ENCODE data around the gene NACC2.

NACC2 gene

DNA sequence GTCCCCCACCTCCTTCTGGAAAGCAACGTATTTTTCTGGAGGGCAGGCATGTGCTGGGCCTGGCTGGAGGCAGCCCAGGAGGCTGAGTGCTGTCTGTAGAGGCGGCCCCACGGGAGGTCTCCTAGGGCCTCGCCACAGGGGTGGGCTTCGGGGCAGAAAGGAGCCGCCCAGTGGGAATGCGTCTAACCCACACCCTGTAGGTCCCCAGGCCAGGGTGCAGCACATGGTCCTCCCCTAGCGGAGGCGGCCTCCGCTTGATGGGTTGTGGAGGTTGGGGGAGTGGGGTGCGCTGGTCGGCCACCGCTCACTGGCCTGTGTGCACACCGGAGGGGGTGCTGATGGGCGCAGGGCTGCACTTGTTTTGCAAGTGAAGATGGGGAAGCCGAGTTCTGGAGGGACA lies 85.6 kb downstream of the NACC2 start:
- DNase-seq, result no peak

DNA sequence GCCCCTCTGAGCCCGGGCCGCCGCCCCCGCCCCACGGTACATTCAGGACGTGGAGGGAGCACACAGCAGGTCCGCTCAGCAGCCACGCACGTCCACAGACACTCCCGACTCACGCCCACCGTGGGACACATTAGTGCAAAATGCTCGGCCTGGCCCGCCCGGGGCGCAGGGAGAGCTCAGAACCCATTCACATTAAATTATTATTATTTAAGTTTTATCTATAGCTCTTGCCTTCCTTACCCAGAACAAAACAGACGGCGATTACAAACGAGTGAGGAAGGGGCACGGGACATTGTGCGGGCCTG lies 86.4 kb downstream of the NACC2 start:
- DNase-seq, result no peak

DNA sequence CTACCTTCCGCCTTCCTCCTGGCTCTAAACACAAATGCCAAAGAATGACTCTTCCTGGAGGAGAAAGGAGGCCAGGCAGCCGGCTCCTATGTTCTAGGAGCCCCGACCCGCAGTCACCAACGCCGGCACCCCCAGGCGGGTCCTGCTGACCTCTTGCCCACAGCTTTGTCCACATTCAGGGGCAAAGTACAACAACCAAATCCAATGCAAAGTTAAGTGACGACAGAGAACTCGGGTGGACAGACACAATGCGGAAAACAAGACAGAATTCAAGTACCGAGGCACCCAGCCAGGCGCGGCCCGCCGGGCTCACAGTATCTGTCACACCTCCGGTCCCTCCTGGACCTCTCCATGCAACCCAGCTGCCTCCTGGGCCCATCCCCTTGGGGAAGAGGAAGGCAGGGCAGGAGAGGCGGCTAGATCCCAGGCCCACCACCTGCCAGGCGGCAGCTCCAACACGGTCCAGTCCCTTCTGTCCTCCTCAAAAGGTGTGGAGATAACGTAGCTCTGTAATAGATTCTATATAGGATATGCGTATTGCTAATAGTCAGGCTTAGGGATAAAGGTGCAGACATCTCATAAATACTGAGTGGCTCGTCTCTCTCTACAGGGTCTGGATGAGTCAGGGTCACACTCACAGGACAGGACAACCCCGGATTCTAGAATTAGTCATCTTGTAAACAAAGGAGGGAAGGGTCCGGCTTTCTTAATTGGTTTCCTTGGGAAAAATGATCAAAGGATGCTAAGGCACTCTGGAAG lies 87.0 kb downstream of the NACC2 start:
- DNase-seq, result peak; percentile 44

DNA sequence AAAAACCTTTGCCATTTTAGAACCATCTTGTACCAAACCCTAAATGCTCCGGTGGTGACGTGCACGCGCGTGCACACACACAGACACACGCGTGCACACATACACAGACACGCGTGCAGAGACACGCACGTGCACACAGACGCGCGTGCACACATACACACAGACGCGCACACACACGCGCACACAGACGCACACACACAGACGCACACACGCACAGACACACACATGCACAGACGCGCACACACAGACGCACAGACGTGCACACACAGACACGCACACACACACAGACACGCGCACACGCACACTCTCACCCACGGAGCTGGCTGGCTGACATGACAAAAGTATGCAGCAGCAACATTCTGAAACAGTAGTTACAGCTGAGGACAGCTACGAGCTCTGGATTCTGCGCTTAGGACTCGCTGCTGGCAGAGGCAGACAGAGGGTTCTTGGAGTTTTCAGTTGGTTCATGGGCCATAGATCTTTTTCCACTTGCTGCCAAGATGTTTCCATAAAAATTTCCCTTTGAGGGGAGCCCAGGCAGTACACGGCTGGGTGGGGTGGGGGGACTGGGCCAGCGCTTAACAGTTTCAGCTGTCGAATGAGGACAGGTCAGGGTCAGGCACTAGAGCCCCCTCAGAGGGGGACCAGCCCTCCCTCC lies 87.7 kb downstream of the NACC2 start:
- no peak for DNase-seq

DNA sequence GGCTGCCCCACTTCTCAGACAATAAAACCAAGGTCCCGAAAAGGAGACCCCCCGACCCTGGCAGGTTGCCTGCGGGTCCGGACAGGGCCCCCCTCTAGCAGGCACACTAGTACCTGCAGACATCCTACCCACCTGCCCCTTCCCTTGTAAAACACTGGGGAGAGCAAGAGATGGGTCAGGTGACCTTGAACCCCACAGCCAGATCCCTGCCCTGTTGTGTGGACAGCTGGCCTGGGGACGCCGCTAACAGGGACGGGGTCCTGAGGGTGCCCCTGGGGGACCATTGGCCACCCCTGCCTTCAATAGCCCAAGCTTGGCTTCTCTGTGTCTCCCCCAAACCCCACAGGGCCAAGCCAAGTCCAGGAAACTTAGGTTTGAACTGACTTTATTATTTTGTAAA lies 88.9 kb downstream of the NACC2 start:
- DNase-seq, result no peak

DNA sequence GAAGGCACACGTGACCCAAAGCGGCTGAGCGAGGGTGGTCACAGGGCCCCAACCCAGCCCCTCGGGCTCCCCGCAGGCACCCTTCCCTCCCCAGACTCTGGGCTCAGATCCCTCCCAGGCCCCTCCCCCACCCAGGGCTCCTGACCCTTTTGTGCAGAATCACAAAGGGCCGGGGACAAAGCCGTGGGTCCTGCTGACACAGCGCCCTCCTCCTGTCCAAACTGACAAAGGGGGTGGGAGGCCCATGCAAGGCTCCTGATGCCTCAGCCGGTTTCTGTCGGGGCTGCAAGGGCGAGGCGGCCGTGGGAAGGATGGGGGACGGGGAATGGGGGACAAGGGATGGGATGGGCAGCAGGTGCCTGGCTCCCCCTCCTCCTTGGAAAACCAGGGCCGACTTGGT lies 90.4 kb downstream of the NACC2 start:
- DNase-seq, result no peak

DNA sequence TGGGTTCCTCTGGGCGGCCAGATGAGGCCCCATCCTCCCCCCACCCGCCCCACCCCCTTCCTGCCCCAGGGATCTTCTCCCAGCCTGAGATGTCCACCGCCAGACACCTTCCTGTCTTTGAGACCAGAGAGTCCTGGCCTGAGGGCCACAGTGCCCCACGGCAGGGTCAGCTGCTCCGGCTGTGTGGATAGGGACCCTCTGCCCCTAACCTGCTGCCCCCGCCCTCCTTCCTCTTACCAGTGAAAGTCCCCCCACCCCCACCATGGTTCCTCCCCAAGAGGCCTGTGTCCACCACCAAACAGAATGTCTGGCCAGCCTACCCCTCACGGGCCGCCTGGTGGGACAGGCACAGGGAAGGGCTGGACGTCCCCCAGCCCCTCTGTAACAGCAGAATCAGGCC lies 90.9 kb downstream of the NACC2 start:
- DNase-seq, result no peak

DNA sequence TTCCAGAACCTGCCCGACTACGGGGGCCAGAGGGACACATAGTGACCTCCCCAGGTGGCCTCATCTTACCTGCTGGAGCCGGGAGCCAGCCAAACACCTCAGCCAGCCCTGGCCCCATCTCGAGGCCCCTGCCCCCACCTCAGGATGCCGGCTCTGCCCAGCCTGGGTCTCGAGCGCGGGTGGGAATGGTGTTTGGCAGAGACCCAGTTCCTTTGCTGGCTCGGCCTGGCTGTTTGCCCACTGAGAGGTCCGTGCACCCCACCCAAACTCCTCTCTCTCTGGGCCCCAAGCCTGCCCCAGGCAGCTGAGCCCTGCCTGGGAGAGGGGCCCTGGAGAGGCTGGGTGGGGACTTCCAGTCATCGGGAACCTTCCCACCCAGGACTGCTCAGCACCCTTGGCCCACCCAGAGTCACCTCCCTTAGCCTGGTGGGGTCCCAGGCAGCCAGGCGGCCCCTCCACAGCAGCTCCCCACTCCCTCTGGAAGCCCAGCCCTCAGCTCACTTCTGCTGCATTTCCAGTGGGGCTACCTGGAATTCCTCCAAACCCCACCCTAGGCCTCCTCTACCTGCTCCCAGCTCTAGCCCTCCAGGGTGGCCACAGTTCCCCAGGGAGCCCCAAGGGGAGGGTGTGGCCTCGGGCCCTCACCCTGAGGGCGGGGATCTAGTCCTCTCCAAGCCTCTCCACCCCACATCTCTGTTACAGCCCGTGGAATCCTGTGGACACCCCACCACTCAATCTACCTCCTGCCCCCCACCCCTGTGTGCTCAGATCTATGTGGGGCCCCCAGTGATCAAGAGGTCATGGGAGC lies 91.5 kb downstream of the NACC2 start:
- no peak for DNase-seq

DNA sequence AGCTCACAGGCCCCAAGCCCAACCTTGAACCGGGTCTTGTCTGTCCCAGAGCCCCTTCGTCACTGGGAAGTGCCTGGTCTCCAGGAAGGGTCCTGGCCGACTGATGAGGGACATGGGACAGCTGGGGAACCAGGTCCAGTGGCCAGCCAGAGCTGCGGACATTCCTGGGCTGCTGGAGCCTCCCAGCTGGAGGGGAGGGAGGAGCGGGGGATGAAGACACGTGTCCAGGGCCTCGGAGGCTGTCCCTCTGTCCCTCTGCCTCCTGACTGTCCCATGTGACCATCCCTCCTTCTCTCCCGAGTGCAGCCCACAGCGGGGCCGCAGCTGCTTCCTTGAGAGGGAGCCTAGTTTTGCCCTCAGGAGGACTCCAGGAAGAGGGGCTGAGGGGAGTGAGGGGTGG lies 92.2 kb downstream of the NACC2 start:
- DNase-seq, result no peak

DNA sequence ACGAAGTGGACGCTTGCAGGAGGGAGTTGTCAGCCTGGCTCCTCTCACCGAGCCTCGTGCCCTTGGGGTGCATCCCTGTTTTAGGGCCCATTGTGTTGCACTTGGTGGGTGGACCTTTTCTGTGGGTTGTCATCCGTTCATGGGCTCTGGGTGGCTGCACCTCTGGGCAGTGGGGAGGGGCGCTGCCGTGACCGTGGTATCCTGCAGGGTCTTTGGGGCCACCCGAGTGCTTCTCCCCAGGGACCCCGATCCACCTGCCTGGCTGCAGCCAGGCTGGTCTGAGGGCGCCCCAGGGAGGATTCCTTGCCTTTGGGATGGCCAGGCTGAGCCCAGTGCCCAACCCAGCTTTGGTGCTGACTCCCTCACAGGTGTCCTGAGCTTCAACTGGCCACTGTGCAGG lies 92.9 kb downstream of the NACC2 start:
- DNase-seq, result no peak

DNA sequence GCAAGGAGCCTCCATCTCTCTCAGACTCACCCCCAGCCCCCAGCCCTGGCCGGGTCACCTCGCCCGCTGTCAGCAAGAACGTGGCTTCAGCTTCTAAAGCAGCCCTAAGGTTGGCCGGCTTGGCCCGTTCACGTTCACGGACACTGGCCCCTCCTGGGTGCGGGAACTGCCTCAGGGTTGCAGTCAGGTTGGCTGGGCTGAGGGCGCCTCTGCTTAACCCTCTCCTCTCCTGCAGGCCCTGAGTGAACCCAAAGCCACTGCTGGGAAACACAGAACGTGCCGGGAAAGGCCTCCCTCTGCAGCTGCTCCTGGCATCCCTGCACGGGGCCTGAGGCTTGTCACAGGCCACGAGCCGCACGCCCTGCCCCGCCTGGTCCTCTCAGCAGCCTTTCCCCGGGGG lies 93.9 kb downstream of the NACC2 start:
- no peak for DNase-seq

DNA sequence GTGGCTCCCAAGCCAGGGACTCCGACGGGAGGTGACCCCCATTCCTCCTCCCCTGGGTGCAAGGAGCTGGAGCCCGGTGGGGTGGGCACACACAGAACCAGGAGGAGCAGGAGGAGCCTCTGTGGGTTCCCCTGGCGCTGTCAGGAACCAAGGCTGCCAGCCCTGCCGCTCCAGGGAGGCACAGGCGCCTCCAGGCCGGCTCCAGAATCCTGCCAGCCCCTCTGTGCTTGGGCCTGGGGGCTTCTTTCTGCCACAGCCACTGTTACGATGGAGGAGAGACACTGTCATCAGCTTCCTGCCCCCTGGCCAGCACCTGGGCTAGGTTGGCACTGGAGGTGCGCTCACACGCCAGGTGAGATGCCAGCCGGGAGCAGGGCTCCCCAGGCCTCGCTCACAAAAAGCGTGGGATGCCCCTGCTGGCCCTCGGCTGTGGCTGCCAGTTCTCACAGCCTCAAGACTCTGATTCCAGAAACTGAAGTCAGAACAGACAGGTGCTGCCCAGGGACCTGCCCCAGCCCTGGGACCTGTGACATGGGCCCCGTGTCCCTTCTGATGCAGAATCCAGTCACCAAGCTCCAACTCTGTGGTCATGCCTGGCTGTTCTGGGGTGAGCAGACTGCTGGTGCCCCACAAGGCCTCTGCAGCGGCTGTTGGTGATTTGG lies 96.5 kb downstream of the NACC2 start:
- no peak for DNase-seq

DNA sequence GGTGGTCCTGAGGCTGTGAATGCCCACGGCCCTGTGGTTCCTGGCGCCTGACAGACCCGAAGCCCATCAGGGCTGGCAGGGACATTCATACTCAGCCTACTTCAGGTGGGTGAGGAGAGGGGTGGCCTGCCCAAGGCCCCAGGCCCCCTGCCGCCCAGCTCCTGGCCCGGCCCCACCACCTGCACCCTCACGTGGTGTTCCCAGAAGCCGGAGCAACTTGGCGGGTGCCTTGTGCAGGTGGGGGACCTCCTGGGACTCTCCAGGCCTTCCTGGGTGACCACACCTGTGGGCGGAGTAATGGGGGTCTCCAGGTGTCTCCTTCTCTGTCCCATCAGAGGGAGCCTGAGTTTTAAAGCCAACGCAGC lies 97.1 kb downstream of the NACC2 start:
- no peak for DNase-seq

DNA sequence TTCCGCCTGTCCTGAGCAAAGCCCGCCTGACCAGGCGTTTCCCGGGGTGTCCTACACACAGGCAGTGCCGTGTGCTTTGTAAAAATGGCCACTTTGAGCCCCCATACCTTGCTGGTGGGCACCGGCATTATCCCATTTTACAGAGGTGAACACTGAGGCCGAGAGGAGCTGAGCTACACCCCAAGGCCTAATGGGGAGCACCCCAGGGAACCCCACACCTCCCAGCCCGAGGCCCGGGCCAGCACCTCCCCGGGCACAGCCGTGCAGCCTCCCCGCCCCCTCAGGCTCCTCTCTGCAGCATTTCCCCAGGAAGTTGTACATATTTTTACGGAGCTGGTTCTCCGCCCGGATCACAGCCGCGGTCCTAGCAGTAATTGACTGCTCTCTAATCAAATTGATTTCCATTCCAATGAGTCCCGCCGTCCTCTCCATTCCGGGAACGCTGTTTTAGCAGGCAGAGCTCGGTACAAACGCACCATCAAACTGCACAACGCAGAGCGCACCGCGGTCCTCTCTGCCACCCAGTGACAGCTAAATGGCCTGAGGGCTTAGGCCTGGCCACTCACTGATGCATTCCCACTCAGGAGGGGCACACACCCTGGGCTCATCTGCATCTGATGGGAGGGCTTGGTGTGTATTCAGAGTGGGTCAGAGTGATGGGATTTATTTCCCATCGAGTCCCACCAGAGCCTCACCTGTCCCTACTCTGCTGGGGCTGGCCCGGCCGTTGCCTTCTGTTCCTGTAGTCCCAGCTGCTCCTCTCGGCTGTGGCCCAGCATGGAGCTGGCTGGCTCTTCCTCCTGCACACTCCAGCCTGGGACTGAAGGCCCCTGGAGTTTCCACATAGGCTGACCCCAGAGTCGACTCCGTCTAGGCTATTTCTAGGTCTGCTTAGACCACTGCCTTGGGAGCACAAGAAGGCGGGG lies 97.7 kb downstream of the NACC2 start:
- no peak for DNase-seq

DNA sequence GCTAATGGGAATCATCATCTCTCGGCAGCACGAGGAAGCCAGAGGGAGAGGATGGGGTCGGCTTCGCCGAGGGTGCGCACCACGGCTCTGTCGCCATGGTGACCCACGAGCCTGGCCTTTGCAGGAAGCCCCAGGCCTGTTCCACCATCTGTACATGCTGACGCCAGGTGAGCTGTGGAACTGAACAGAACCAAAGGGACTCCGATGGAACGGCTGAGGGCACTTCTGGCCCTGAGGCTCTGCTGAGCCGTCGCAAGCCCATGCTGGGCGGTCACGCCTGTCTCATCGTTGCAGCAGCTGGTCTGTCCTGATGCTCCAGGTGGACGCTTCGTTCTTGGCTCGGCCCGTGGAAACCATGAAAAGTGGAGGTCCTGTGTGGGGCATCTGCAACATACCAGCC lies 99.3 kb downstream of the NACC2 start:
- DNase-seq, result no peak

DNA sequence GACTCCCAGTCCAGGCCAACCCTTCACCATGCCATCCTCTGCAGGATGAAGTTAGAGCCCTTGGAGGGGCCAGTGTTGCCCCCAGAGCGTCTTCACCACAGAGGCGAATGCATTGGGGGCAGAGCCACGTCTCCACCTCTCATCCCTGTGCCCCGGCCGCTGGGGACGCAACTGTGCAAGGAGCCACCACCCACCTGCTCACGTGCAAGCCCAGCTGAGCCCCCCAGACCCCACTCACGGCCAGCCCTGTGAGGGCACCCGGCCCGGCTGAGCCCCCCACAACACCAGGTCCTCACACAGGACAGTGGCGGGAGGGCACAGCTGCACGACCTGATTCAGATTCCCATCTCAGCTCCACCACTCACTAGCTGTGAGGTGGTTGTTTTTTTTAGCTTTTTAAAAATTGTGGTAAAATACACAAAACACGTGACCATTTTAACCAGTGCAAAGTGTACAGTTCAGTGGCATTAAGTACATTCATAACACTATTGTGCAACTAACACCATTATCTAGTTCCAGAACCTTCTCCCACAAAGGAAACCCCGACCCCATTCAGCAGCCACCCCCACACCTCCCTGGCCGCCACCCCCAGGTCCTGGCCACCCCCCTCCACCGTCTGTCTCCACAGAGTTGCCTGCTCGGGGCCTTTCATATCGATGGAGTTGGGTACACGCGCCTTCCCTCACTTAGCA lies 100.4 kb downstream of the NACC2 start:
- DNase-seq, result no peak

DNA sequence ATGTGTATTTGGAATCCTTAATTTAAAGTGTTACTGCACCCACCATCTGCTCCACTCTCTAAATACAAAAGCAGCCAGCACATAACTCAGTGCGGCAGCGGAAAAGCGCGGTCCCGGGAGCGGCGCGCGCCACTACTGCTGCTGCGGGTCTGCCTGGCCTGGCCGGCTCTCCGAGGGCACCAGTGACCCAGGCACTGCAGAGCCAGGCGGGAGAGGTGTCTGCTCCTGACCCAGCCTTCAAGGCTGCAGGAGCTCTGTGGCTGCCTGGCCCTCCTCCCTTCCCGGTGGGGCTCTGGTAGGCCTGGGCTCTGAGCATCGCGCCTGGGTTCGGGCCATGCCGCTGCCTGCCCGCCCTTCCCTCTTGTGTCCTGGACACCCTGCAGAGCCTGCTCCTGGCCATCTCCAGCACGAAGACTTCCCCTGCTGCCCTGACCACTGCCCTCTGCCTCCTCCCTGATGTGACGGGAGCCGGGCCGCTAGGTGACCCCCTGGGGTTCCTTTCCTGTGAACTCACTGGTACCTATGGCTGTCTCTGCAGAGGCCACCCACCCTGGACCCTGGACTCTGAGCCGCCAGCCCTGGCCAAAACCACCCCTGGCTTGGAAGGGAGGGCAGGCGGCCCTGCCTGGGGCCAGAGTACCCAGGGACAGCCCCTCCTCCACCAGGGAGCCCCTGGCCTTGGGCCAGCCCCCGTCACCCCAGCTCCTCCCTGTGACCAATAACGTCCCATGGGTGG lies 101.2 kb downstream of the NACC2 start:
- no peak for DNase-seq

DNA sequence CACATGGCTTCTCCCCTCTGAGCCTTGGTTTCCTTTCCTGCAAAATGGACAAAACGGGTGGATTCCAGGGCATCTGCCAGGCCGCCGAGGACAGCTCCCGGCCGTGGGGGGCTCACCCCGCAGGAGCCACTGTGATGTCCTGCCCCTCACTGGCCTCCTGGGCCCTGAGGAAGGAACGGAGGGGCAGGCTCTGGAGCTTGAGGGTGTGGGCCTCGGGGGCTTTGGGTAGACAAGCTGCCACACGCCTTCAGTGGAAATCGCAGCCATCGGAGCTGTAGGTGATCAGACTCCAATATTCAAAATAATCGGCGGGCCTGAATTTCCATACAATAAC lies 101.7 kb downstream of the NACC2 start:
- no peak for DNase-seq

DNA sequence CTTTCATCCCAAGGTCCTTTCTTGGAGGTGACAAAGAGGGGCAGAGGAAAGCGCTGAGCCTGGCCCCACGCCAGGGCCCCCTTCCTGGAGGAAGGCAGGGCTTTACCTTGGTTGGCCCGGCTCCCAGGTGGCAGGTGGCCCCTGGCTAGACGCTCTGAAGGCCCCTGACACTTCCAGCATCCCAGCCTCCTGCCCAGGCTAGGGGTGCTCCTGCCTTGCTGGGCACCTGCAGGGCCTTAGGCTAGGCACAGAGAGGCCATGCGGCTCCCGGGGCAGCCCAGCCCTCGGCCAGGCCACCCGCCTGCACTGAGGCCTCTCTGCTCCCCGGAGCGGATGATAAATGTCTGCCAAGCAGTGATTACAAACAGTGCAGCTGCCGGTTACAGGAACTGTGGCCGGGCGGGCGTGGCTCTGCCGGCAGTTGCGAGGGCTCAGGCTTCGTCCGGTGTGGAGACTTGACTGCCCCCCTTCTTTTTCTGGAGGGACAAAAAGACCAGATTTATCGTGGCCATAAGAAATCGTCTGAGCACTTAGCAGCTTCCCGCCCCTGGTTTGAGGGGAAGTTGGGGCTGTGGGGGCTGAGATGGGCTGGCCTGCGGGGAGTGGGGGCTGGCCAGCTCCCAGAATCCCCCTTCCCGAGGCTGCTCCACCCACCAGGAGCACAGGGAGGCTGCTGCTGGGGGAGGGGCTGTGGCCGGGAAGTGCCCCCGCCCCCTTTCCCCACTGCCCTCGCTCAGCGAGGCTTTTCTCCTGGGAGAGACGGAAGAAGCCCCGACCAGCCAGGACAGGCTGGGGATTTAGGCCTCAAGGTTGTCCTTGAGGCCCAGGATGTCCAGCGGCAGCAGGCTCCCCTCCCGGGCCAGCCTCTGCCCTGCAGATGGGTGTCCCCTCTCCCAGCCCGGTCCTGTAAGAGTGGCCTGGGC lies 102.3 kb downstream of the NACC2 start:
- peak; percentile 79 for DNase-seq

DNA sequence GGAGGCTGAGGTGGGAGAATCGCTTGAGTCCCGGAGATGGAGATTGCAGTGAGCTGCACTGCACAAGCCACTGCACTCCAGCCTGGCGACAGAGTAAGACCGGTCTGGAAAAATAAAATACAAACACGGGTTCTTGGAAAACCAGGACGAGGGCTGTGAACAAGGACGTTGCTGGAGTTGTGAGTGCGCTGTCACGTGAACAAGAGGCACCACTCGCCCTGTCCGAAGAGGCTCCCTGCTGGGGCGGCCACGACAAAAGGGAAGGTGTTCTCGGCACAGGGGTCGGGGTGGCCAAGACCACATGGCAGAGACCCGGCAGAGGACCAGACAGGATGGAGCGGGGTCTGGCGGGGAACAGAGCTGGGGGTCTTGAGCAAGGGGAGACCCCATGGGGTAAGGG lies 103.3 kb downstream of the NACC2 start:
- DNase-seq, result no peak
